Activated T-cell treated with anti-CD3 and anti-CD28 coated beads for 1 hour (primary cell): ENCODE measurements around the gene NAA10.
"Not testable (repeated sequence)": the region's sequence is repeated elsewhere in the genome, so short reads cannot be mapped to it uniquely, and the experiment has no call there.

Experiments used
- DNase-seq: peaks from one replicate; pipeline ENCODE4 v3.0.0-alpha.2; 2020; ENCODE audit warnings: low read depth

The NAA10 gene

DNA sequence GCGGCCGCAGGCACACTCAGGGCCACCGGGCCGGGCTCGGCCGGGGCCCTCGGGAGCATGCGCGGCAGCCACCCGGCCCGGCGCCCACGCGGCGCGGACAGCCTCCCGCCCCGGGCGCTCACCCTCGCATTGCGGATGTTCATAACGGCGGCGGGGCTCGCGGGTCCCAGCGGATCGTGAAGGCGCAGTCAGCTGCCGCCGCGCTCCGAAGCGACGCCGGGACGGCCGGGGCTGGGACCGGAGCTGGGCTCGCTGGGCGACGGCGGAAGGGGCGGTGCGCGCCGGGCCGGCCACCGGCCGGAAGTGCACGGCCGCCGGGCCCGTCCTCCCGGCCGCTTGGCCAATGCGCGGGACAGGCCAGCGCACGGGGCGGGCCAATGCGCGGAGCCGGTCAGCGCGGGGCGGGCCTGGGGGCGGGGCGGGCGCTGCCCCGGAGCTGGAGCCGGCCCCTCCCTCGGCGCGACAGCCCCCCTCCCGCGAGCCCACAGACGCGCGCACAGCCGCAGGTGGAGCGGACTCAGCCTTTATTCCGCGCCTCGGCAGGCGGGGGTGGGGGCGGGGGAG is at the start of gene NAA10:
Gene NAA10 (minus strand): TSS at position 276 of the 564 bp plus-strand sequence. CDS start 133 bp downstream, at position 143.
- DNase-seq = no peak

- DNase-seq = no peak
These were observed 48.5 kb upstream of the NAA10 start for GRCh38 chrX:153983321-153983801.

DNA sequence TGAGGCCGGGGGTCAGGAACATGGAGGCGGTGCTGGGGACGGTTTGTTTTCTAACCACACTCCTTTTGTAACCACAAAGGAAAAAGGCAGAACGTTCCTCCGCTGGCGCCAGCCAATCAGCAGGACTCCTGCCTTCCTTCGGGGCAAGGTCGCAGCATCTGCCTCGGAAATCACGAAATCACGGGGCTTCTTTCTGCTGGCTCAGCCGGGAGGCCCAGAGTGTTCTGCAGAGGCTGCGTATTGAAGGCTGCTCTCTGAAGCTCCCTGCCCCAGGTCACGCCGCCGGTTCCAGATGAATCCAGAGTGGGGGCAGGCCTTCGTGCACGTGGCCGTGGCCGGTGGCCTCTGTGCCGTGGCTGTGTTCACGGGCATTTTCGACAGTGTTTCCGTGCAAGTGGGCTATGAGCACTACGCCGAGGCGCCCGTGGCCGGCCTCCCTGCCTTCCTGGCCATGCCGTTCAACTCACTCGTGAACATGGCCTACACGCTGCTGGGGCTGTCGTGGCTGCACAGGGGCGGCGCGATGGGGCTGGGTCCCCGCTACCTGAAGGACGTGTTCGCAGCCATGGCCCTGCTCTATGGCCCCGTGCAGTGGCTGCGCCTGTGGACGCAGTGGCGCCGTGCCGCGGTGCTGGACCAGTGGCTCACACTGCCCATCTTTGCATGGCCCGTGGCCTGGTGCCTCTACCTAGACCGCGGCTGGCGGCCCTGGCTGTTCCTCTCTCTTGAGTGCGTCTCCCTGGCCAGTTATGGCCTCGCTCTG is 47.1 kb upstream of the NAA10 start:
- no peak for DNase-seq

DNA sequence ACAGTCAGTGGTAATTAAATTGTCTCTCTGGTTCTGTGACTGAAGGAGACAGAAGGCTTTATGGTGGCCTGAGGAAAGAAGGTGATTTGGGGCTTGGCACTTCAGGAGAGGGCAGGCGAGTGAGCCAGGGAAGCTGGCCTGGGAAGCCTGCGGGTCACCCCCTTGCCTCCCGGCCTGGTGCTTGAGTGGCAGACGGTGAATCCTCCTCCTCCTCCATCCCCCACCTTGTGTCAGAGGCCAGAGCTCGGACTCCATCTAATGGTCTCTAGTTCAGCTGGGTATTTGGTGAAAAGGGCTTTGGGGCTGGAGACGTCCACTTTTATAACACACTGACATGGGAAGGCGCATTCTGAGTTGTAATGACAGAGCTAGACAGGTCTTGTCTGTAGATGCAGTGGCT is 46.4 kb upstream of the NAA10 start:
- no peak for DNase-seq

- DNase-seq = not testable (repeated sequence)
These were observed 45.6 kb upstream of the NAA10 start for GRCh38 chrX:153980394-153980793.

- no peak for DNase-seq
These were observed 40.0 kb upstream of the NAA10 start for GRCh38 chrX:153974726-153975286.

GRCh38 chrX:153974003-153974725 is 39.3 kb upstream of the NAA10 start:
- DNase-seq = no peak

DNA sequence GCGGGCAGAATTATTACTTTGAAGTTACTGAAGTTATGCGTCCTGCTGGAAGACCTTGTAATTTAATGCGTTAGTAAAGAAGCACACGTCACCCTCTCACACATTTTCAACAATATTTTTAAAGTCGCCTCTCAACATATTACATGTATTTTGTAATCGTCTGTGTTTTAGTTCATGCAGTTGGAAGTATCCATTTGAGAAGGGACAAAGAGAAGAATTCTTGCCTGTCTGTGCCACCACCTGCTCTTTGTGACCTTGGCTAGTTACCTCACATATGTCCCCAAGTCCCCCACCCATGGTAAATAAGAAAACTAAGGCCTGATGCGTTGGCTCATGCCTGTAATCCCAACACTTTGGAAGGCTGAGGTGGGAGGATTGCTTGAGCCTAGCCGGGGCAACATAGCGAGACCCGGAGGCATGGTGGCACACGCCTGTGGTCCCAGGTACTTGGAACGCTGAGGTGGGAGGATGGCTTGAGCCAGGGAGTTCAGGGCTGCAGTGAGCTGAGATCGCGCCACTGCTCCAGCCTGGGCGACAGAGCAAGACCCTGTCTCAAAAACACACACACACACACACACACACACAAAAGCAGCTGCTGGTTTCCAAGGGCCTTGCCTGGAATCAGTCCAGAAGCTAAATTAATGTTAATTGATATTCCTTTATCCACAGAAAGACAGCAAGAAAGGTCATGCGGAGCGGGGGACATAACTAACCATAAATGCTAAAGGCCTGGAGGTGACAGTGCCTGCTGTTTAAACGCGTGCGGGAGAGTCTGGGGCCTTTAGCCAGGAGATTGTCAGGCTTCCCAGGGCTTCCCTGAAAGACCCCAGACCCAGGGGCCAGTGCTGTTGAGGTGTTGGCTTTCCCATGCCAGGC is 38.5 kb upstream of the NAA10 start:
- no peak for DNase-seq

DNA sequence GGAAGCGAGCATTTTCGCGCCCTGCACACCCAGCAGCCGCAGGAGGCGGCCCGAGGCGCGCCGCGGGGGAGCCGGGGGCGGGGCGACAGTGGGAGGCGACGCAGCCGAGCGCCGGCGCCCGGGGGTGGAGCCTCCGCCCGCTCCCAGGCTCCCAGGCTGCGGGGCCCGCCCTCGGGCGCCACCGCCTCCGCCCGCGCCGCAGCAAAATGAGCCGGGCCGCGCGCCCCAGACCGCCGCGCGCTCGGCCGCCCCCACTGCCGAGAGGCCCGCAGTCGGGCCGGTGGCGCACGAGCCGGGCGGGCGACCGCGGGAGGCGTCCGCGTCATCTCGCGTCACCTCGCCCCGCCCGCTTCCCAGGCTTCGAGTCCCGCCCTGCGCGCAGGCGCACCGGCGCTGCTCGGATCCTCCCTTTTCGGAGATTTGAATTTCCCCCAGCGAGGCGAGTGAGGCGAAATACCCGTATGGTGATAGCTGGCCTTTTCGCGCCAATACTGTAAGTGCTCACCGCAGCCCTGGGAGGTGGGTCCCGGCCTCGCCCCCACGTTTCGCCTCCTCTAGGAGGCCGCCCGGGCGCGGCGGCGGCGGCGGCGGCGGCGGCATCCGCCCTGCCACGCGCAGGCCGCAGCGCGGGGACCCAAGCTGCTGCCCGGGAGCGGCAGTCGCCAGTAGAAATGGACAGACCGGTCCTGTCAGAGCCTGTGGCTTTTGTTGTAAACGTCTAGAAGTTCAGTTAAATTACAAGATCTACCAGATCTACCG is 37.7 kb upstream of the NAA10 start, which contains the start of gene TMEM187:
Gene TMEM187 (plus strand): TSS at position 387 of the 759 bp plus-strand sequence. CDS start 9,309 bp downstream, outside the sequence.
- DNase-seq = peak; percentile 73

DNA sequence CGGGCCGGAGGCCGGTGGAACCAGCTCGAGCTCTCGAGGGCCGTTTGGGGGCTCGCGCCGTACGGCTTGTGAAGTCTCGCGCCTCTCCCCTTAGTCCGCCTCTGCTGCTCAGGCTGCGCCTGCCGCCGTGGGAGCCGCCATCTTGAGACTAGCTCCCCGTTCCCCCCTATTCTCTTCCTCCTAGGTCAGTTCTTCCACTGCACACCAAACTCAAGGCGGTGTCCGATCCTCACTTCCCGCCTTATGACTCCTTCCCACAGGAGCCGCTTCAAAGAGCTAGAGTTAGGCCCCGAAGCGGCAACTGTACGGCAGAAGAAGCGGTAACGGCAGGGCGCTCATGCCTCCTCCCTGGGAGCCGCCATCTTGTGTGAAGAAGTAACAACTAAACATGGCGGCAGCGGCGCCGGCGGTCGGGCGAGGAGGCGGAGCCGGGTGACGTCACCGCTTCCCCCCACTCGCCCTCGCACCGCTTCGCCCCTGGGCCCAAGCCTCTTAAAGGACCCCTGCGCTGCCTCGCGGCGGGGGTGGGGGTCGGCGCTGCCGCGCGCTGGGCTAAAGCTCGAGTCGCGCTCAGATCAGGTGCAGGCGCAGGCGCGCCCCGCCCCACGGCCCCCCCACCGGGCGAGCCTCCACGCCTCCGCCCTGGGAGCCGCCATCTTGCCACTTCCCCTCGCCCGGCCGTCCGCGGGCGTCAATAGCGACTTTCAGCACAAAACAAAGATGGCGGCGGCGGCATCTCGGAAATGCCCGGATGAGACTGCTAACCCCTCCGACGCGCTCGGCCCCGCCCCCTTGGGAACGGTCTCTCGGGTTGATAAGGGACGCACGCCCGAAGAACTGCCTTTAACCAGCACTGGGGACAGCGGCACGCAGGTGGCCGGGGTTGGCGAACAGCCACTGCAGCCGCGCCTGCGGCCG is 36.9 kb upstream of the NAA10 start, which contains the start of gene HCFC1:
Gene HCFC1 (minus strand): TSS at position 369 of the 918 bp plus-strand sequence. CDS start 978 bp downstream, outside the sequence.
- peak; percentile 80 for DNase-seq

GRCh38 chrX:153971124-153971449 is 36.2 kb upstream of the NAA10 start:
- DNase-seq = peak; percentile 74

GRCh38 chrX:153970357-153971123 is 35.7 kb upstream of the NAA10 start:
- DNase-seq = no peak

GRCh38 chrX:153969904-153970356 is 35.1 kb upstream of the NAA10 start:
- no peak for DNase-seq

DNA sequence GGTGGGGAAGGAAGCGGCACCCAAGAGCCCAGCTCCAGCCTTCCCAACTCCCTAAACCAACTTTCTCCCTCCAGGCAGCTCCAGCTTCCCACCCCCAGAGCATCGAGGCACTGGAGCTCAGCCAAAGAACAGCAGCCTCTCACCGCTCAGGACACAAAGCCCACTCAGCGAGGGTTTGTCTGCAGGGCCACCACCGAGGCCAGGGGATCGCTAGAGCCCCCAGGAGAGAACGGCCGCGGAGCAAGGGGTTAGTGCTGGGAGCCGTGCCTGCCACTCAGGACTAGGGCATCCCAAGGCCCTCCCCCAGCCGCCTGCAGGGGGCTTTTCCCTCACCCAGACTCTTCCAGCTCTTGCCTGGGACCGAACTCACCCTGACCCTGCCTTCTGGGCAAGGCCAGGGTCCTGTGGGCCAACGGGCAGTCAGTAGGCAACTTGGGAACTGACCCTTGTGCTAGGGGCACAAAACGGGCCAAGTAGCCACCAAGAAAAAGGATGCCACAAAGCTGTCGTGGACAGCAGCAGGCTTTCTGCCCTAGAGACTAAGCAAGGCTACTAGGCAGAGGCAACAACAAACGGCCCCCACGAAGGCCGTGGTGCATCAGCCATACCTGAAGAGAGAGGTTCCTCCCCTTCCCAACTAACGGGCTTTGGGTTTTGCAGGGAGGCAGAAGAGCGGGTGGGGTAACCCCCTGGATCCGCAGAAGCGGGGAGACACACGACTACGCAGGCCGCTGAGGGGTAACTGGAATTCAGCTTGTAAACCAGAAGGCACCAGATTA is 34.5 kb upstream of the NAA10 start:
- DNase-seq = no peak

DNA sequence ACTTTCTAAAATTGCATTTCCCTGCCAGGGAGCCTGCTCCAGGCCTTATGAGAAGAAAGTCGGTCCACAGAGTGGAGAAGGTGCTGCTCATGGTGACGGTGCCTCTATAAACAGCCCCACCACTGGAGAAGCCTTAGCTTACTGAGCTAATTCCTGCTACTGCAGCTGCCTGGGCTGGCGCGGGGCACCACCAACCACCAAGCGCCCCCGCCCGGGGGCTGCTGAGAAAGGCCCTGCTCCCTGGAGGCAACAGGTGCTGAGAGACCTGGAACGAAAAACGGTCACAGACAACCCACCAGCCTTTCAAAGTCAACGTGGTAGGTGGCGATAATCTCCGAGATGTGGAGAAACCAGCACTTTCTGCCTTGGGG is 33.9 kb upstream of the NAA10 start:
- DNase-seq = no peak

DNA sequence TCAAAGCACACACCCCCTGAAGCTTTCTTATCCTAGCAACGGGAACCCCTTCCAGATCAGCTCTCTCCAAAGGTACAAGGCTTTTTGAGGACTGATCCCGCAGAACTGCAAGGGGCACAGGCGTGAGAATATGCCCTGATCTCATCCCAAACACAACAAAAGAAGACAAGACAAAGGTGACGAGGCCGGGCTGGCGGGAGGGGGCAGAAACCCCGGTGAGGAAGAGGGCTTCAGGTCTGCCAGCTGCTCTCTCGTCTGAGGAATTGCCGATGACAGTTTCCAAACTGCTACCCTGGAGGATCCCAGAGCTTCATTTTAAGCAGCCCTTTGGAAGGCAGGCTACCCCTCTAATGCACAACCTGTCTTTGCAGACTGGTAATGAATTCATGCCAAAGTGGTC is 33.4 kb upstream of the NAA10 start:
- no peak for DNase-seq

DNA sequence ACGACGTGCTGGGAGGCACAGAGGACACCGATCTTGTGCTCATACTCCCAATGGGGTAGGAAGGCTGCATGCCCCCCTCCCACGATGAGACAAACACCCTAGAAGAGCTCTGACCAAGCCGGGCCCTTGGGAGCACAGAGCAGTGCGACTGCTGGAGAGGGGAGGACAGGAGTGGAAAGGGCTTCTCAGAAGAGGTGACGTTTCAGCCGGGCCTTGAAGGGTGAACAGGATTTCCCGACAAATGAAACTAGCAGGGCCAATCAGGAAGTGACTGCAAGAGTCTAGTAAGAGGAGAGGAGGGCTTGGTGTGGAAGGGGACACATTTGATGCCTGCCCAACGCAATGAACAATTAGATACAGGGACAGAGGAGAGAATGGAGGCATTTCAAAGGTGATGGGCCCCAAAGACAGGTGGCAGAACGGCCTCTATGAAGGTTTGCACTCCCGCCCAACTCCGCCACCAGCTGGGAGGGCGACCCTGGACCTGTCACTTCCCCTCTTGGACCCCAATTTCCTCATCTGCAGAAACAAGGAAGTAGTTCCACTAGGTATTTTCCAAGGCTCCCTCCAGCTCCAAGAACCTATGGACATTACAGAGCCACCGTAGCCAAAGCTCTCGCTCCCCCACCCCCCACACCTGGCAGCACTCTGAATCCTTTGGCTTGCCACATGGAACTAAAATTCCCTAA is 32.8 kb upstream of the NAA10 start:
- no peak for DNase-seq
